ENCODE results near the gene CUL7. TPM values are rescaled to one million over a fixed set of nuclear protein-coding genes. Genes with fewer than 3 reads are reported as not detected.
"Not testable (repeated sequence)": the region's sequence is repeated elsewhere in the genome, so short reads cannot be mapped to it uniquely, and the experiment has no call there.

Gene CUL7
- total RNA-seq, 2 experiments from 2014 or later, result 14.1 to 14.9 TPM

DNA sequence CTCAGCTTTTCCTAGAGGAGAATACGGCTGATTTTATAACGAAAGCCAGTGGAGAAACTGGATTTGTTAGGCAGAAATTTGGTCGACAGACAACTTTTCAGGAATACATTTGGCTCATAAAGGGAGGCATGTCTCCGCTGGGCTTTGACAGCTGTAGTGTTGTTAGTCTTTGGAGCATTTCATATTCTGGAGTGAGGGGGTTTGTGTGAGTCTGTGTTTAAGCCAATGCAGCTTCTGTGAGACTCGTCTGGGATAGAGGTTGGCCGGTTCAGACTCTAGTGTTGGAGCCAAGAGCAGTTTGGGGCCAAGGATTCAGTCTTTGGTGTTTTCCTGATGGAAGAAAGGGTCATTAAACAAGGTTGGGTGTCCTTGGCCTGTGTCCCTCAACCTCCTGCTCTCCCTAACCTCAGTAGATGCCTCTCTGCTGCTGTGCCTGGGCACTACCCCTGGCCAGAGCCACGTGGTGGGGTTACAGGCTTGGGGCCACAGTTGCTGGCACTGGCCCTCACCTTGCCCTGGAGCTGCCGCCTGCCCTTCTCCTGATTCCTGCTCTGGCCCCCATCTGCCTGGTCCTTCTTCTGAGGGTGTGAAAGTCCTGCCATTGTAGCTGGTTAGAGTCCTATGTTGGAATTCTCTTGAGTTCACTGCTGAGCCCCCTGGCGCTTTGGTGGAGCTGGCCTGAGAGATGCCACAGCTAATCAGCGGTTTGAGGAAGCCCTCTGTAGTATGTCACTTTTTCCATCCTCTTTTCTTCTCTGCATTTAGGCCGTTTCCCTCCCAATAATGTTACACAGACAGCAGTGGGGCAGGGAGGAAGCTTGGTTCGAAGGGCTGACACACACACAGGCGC lies 29.4 kb upstream of the CUL7 start:
- Histone ChIP-seq H3K9me2 (ENCODE audit: insufficient read depth, low read length) (no peaks in the 10 kb centered on the region), H2AFZ (ENCODE audit: low read length) (no peak overlapping the region), H3K79me2 (ENCODE audit: insufficient read depth, low read depth, low read length) (peaks cover 4% of the 10 kb centered on the region; the same call in 1 of the 2 replicates), H3K4me3 (ENCODE audit: low read depth, low read length, poor library complexity, severe bottlenecking) (no peak overlapping the region), H3K9me3 (ENCODE audit: low read length) (no peaks in the 10 kb centered on the region), H3K27ac (ENCODE audit: low read depth, low read length, poor library complexity, severe bottlenecking) (no peak overlapping the region), H3K4me2 (ENCODE audit: low read length) (no peak overlapping the region), H4K20me1 (ENCODE audit: insufficient read depth, low read length) (peaks cover 3% of the 10 kb centered on the region; the same call in 1 of the 2 replicates), H3K4me1 (ENCODE audit: insufficient read depth, low read length, poor library complexity, severe bottlenecking) (peaks cover under 1% of the 10 kb centered on the region), H3K36me3 (ENCODE audit: insufficient read depth, low read length) (no peaks in the 10 kb centered on the region)
- ChIA-PET POLR2A (interaction anchor here (0.8 kb wide), 2 partner anchors 8 to 12 kb away, joined by 3 to 4 read pairs; no protein-coding TSS in a partner anchor), CTCF (ENCODE audit: unreplicated experiment) (interaction anchor here (0.5 kb wide), 1 partner anchor 158 kb away, joined by 3 read pairs; no protein-coding TSS in a partner anchor)
- no peak for TF ChIP-seq EZH2phosphoT487 (IDR thresholded peaks at IDR 0.05; ENCODE audit: borderline replicate concordance, low read depth, low read length)
- TF ChIP-seq, protein P1, sequence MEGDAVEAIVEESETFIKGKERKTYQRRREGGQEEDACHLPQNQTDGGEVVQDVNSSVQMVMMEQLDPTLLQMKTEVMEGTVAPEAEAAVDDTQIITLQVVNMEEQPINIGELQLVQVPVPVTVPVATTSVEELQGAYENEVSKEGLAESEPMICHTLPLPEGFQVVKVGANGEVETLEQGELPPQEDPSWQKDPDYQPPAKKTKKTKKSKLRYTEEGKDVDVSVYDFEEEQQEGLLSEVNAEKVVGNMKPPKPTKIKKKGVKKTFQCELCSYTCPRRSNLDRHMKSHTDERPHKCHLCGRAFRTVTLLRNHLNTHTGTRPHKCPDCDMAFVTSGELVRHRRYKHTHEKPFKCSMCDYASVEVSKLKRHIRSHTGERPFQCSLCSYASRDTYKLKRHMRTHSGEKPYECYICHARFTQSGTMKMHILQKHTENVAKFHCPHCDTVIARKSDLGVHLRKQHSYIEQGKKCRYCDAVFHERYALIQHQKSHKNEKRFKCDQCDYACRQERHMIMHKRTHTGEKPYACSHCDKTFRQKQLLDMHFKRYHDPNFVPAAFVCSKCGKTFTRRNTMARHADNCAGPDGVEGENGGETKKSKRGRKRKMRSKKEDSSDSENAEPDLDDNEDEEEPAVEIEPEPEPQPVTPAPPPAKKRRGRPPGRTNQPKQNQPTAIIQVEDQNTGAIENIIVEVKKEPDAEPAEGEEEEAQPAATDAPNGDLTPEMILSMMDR (conservative IDR thresholded peaks at IDR 0.05; ENCODE audit: low read length), result no peak
- DNase-seq (ENCODE audit: low spot score), result no peak
- no TSS peak for BruUV-seq (replicated peaks)
- intact Hi-C loops (cut with micrococcal nuclease; ENCODE audit: unreplicated experiment), result no loop called here

DNA sequence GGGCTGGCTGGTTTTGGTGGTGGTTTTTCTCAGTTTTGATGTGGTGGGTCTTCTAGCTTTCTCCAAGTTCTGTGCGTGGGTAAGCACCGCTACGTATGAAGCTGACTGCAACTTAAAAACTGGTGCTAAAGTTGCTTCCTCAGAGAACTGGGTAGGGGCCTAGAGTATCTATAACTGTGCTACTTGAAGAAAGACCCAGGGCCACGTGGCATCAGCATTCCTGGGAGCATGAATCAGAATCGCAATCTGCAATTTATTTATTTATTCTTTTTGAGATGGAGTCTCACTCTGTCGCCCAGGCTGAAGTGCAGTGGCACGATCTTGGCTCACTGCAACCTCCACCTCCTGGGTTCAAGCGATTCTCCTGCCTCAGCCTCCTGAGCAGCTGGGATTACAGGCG lies 28.3 kb upstream of the CUL7 start:
- H3K36me3 ChIP-seq (ENCODE audit: insufficient read depth, low read length); DNase-seq (ENCODE audit: low spot score); BruUV-seq (replicated peaks); H3K27ac ChIP-seq (ENCODE audit: low read depth, low read length, poor library complexity, severe bottlenecking); H3K9me2 ChIP-seq (ENCODE audit: insufficient read depth, low read length); H3K9me3 ChIP-seq (ENCODE audit: low read length); H3K4me2 ChIP-seq (ENCODE audit: low read length); H4K20me1 ChIP-seq (ENCODE audit: insufficient read depth, low read length); intact Hi-C loops (cut with micrococcal nuclease; ENCODE audit: unreplicated experiment); H3K79me2 ChIP-seq (ENCODE audit: insufficient read depth, low read depth, low read length); CTCF ChIA-PET (ENCODE audit: unreplicated experiment); H2AFZ ChIP-seq (ENCODE audit: low read length); H3K4me3 ChIP-seq (ENCODE audit: low read depth, low read length, poor library complexity, severe bottlenecking): not testable (repeated sequence)
- peaks cover 10% of the 10 kb centered on the region for H3K4me1 ChIP-seq (ENCODE audit: insufficient read depth, low read length, poor library complexity, severe bottlenecking)
- POLR2A ChIA-PET, result interaction anchor here (0.8 kb wide), 2 partner anchors 9 to 14 kb away, joined by 3 to 4 read pairs; no protein-coding TSS in a partner anchor

DNA sequence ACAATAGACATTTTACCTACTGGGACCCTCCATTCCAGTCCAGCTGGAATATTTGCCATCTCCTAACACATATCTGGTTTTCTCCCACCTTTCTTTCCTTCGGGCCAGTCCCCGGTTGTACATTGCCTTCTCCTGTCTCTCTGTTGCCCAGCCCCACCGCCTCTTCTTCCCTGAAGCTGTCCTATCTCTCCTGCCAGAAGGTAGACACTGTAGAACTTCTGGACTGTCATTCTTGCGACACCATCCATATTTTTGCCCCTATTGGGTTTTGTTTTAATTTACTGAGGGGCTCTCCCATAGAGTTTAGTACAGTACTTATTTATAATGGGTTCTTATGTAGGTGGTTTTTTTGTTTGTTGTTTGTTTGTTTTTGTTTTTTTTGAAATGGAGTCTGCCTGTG lies 27.4 kb upstream of the CUL7 start:
- Histone ChIP-seq H2AFZ (ENCODE audit: low read length) (no peak overlapping the region), H3K79me2 (ENCODE audit: insufficient read depth, low read depth, low read length) (peaks cover 6% of the 10 kb centered on the region; the same call in 1 of the 2 replicates), H3K9me3 (ENCODE audit: low read length) (no peaks in the 10 kb centered on the region), H3K4me3 (ENCODE audit: low read depth, low read length, poor library complexity, severe bottlenecking) (no peak overlapping the region), H3K4me1 (ENCODE audit: insufficient read depth, low read length, poor library complexity, severe bottlenecking) (peaks cover 10% of the 10 kb centered on the region), H3K36me3 (ENCODE audit: insufficient read depth, low read length) (no peaks in the 10 kb centered on the region), H4K20me1 (ENCODE audit: insufficient read depth, low read length) (peaks cover 8% of the 10 kb centered on the region; the same call in 1 of the 2 replicates), H3K9me2 (ENCODE audit: insufficient read depth, low read length) (no peaks in the 10 kb centered on the region), H3K27ac (ENCODE audit: low read depth, low read length, poor library complexity, severe bottlenecking) (no peak overlapping the region), H3K4me2 (ENCODE audit: low read length) (no peak overlapping the region)
- POLR2A ChIA-PET, result no interaction called here
- CTCF ChIA-PET (ENCODE audit: unreplicated experiment), result no interaction called here
- intact Hi-C loops (cut with micrococcal nuclease; ENCODE audit: unreplicated experiment), result no loop called here
- TF ChIP-seq, protein P1 (conservative IDR thresholded peaks at IDR 0.05; ENCODE audit: low read length), result no peak
- TF ChIP-seq EZH2phosphoT487 (IDR thresholded peaks at IDR 0.05; ENCODE audit: borderline replicate concordance, low read depth, low read length), result no peak
- no peak for DNase-seq (ENCODE audit: low spot score)
- BruUV-seq (replicated peaks), result no TSS peak
